IMR-90 (cell line): ENCODE measurements around the gene ADGRG1. TPM values are rescaled to one million over a fixed set of nuclear protein-coding genes. Genes with fewer than 3 reads are reported as not detected.

Source experiments
- ATAC-seq: fragments of 200-7000 bp; cut with Tn5 transposase; 2 replicates; pipeline ENCODE4 v1.9.1; 2020; ENCODE audit warnings: low read depth, mild to moderate bottlenecking, moderate library complexity
- BruUV-seq: library from RNA; stranded (reverse); fragments of 400-500 nt; replicated peaks from 2 replicates; lab custom pipeline; 2021; lab: Mats Ljungman, UMichigan
- CTCF ChIA-PET: fragments of 300-600 bp; formaldehyde crosslinking; extraction: SDS; loops from one replicate; lab custom pipeline; 2021; ENCODE audit warnings: antibody characterized with exemption; lab: Yijun Ruan, JAX
- POLR2A ChIA-PET: fragments of 300-600 bp; sonication (Branson Sonifier 250); formaldehyde crosslinking; loops from one replicate; lab custom pipeline; 2022; ENCODE audit warnings: antibody characterized with exemption; ENCODE audit not compliant: unreplicated experiment; lab: Charles Lee
- DNase-seq: peaks from one replicate; pipeline ENCODE4 v3.0.0; 2013
- H2AFZ ChIP-seq: replicated peaks from 2 replicates; pipeline ENCODE3; 2013; ENCODE audit warnings: low read length, mild to moderate bottlenecking; ENCODE audit not compliant: poor library complexity
- H2AK5ac ChIP-seq: 2 replicates; pipeline ENCODE4 v1.6.1; 2013; ENCODE audit warnings: low read depth, low read length, inconsistent platforms
- H2AK9ac ChIP-seq: replicated peaks from 2 replicates; pipeline ENCODE3; 2013; ENCODE audit warnings: mild to moderate bottlenecking, low read depth, low read length, moderate library complexity; ENCODE audit not compliant: poor library complexity
- H2BK120ac ChIP-seq: 2 replicates; pipeline ENCODE4 v1.6.1; 2013; ENCODE audit warnings: low read depth, low read length, inconsistent platforms
- H2BK15ac ChIP-seq: 3 replicates; pipeline ENCODE4 v1.6.1; 2013; ENCODE audit warnings: low read depth, low read length, inconsistent platforms
- H2BK20ac ChIP-seq: 2 replicates; pipeline ENCODE4 v1.6.1; 2013; ENCODE audit warnings: low read depth, mild to moderate bottlenecking, inconsistent platforms, low read length, moderate library complexity
- H2BK5ac ChIP-seq: 2 replicates; pipeline ENCODE4 v1.6.1; 2013; ENCODE audit warnings: mild to moderate bottlenecking, low read depth, low read length, inconsistent platforms; ENCODE audit not compliant: poor library complexity, severe bottlenecking
- H3K14ac ChIP-seq: replicated peaks from 2 replicates; pipeline ENCODE4 v1.6.1; 2013; ENCODE audit warnings: low read depth, low read length, inconsistent platforms
- H3K18ac ChIP-seq: 2 replicates; pipeline ENCODE4 v1.6.1; 2013; ENCODE audit warnings: low read depth, low read length, control low read depth
- H3K23ac ChIP-seq: 2 replicates; pipeline ENCODE4 v1.6.1; 2013; ENCODE audit warnings: low read depth, low read length, inconsistent platforms
- H3K27ac ChIP-seq: 2 replicates; pipeline ENCODE4 v1.5.1; 2013; ENCODE audit warnings: mild to moderate bottlenecking, control low read depth, low read length; ENCODE audit not compliant: insufficient read depth
- H3K27me3 ChIP-seq: 2 replicates; pipeline ENCODE4 v1.6.1; 2013; ENCODE audit warnings: low read length; ENCODE audit not compliant: control insufficient read depth, insufficient read depth
- H3K36me3 ChIP-seq: 2 replicates; pipeline ENCODE4 v1.6.1; 2013; ENCODE audit warnings: low read length, mixed read lengths; ENCODE audit not compliant: control insufficient read depth, insufficient read depth
- H3K4ac ChIP-seq: 2 replicates; pipeline ENCODE4 v1.6.1; 2013; ENCODE audit warnings: low read depth, low read length, inconsistent platforms
- H3K4me1 ChIP-seq: 2 replicates; pipeline ENCODE4 v1.6.1; 2013; ENCODE audit warnings: low read length, mixed read lengths; ENCODE audit not compliant: control insufficient read depth, insufficient read depth
- H3K4me2 ChIP-seq: 2 replicates; pipeline ENCODE4 v1.6.1; 2013; ENCODE audit warnings: low read depth, mild to moderate bottlenecking, control low read depth, low read length, moderate library complexity
- H3K4me3 ChIP-seq: 2 replicates; pipeline ENCODE4 v1.5.1; 2013; ENCODE audit warnings: low read depth, mild to moderate bottlenecking, control low read depth, low read length, moderate library complexity; ENCODE audit not compliant: insufficient read depth
- H3K56ac ChIP-seq: 2 replicates; pipeline ENCODE4 v1.6.1; 2013; ENCODE audit warnings: low read length, inconsistent platforms; ENCODE audit not compliant: insufficient read depth; ENCODE audit errors: extremely low read depth
- H3K79me1 ChIP-seq, 2 experiments: 2 replicates each; pipeline ENCODE4 v1.6.1; 2013; ENCODE audit warnings: low read length in 2 of 2, inconsistent platforms in 1 of 2, low read depth in 1 of 2
- H3K9ac ChIP-seq: 2 replicates; pipeline ENCODE4 v1.6.1; 2013; ENCODE audit warnings: low read depth, low read length, control low read depth
- H3K9me1 ChIP-seq: 2 replicates; pipeline ENCODE4 v1.6.1; 2013; ENCODE audit warnings: low read length, inconsistent platforms; ENCODE audit not compliant: insufficient read depth
- H3K9me3 ChIP-seq: 2 replicates; pipeline ENCODE4 v1.6.1; 2013; ENCODE audit warnings: low read length; ENCODE audit not compliant: control insufficient read depth, insufficient read depth
- H4K20me1 ChIP-seq: 2 replicates; pipeline ENCODE4 v1.6.1; 2013; ENCODE audit warnings: low read length, inconsistent platforms; ENCODE audit not compliant: insufficient read depth
- H4K5ac ChIP-seq: 2 replicates; pipeline ENCODE4 v1.6.1; 2013; ENCODE audit warnings: mild to moderate bottlenecking, low read depth, low read length, control low read depth
- H4K8ac ChIP-seq, 2 experiments: 2 replicates each; pipeline ENCODE4 v1.6.1; 2013; ENCODE audit warnings: low read depth in 2 of 2, low read length in 2 of 2, control low read depth in 1 of 2, inconsistent platforms in 1 of 2
- H4K91ac ChIP-seq: 2 replicates; pipeline ENCODE4 v1.6.1; 2013; ENCODE audit warnings: low read depth, low read length, inconsistent platforms; ENCODE audit not compliant: insufficient read depth
- BHLHE40 ChIP-seq: fragments of 150-350 bp; IDR thresholded peaks from 2 replicates; pipeline ENCODE4 v1.6.1; 2016; ENCODE audit warnings: mild to moderate bottlenecking, low read depth, low read length
- CEBPB ChIP-seq: IDR thresholded peaks from 2 replicates; pipeline ENCODE4 v1.6.1; 2012; ENCODE audit warnings: low read depth, low read length, improper control_type of control experiment
- CHD1 ChIP-seq: IDR thresholded peaks from 2 replicates; pipeline ENCODE4 v1.6.1; 2012; ENCODE audit warnings: low read depth, low read length, improper control_type of control experiment
- CTCF ChIP-seq: conservative IDR thresholded peaks from 2 replicates; pipeline ENCODE4 v1.5.1; 2012; ENCODE audit warnings: mild to moderate bottlenecking, low read depth, low read length, improper control_type of control experiment
- ELK1 ChIP-seq: fragments of 150-350 bp; IDR thresholded peaks from 2 replicates; pipeline ENCODE4 v1.6.1; 2016; ENCODE audit warnings: low read depth, mild to moderate bottlenecking, low read length, moderate library complexity, borderline replicate concordance
- FOS ChIP-seq: fragments of 150-350 bp; IDR thresholded peaks from 2 replicates; pipeline ENCODE4 v1.6.1; 2016; ENCODE audit warnings: low read depth, low read length
- MAFK ChIP-seq: IDR thresholded peaks from 2 replicates; pipeline ENCODE4 v1.6.1; 2012; ENCODE audit warnings: low read depth, low read length, improper control_type of control experiment
- MAZ ChIP-seq: IDR thresholded peaks from 2 replicates; pipeline ENCODE4 v1.6.1; 2012; ENCODE audit warnings: low read depth, mild to moderate bottlenecking, low read length, improper control_type of control experiment, moderate library complexity, borderline replicate concordance
- MXI1 ChIP-seq: IDR thresholded peaks from 2 replicates; pipeline ENCODE4 v1.6.1; 2012; ENCODE audit warnings: low read depth, mild to moderate bottlenecking, low read length, moderate library complexity, borderline replicate concordance
- NFE2L2 ChIP-seq: fragments of 150-350 bp; IDR thresholded peaks from 2 replicates; pipeline ENCODE4 v1.6.1; 2016; ENCODE audit warnings: low read depth, mild to moderate bottlenecking, low read length
- POLR2A ChIP-seq: IDR thresholded peaks from 2 replicates; pipeline ENCODE4 v1.6.1; 2012; ENCODE audit warnings: mild to moderate bottlenecking, low read depth, low read length
- RAD21 ChIP-seq: IDR thresholded peaks from 2 replicates; pipeline ENCODE4 v1.6.1; 2012; ENCODE audit warnings: low read length, improper control_type of control experiment
- RCOR1 ChIP-seq: IDR thresholded peaks from 2 replicates; pipeline ENCODE4 v1.6.1; 2012; ENCODE audit warnings: mild to moderate bottlenecking, low read length, improper control_type of control experiment; ENCODE audit not compliant: insufficient replicate concordance
- RFX5 ChIP-seq: IDR thresholded peaks from 2 replicates; pipeline ENCODE4 v1.8.0; 2012; ENCODE audit warnings: low read depth, mild to moderate bottlenecking, low read length, moderate library complexity
- SMC3 ChIP-seq: fragments of 150-350 bp; IDR thresholded peaks from 2 replicates; pipeline ENCODE4 v1.6.1; 2016; ENCODE audit warnings: low read depth, mild to moderate bottlenecking, antibody characterized with exemption, low read length, moderate library complexity
- WGBS, 2 experiments: methylation state at CpG; one replicate each; pipeline versions ENCODE4 v1.1.5 to v1.1.7; 2013; ENCODE audit warnings: missing lambda C conversion rate in 2 of 2; ENCODE audit not compliant: insufficient read length in 1 of 2; ENCODE audit errors: extremely low coverage in 2 of 2; 5-methylcytosine and 5-hydroxymethylcytosine counted together
- dilution Hi-C: fragments of 300-500 bp; cut with HindIII; formaldehyde crosslinking; loops from one replicate; pipeline ENCODE4 v1.14.3; 2018; ENCODE audit warnings: low sequenced_read_pairs; ENCODE audit not compliant: unreplicated experiment
- in situ Hi-C: fragments of 300-500 bp; cut with MboI; formaldehyde crosslinking; loops from 3 replicates; pipeline ENCODE4 v1.14.3; 2019; ENCODE audit warnings: low sequenced_read_pairs, inconsistent platforms, mixed read lengths
- intact Hi-C: fragments of 100-400 bp; cut with micrococcal nuclease; formaldehyde crosslinking; loops from 2 replicates; pipeline ENCODE4 v1.10.0; 2022
- polyA plus RNA-seq, 3 experiments: library from polyadenylated mRNA; depleted of rRNA; stranded (reverse); fragments of >200 nt; gene quantifications; 2 replicates each; pipeline ENCODE4 v1.2.3, GENCODE V29; 2012; ENCODE audit warnings: low replicate concordance in 1 of 3
- total RNA-seq: library from RNA; depleted of rRNA; stranded (reverse); fragments of >200 nt; gene quantifications from 2 replicates; pipeline ENCODE4 v1.2.3, GENCODE V29; 2012
- TF ChIP-seq, protein P1 (sequence below): fragments of 150-350 bp; IDR thresholded peaks from 2 replicates; pipeline ENCODE4 v1.6.1; 2017; ENCODE audit warnings: mild to moderate bottlenecking, antibody characterized with exemption, low read length, low read depth

The ADGRG1 gene
- total and polyA plus RNA-seq, 2 of the 4 experiments (the other 2 are of a cell fraction): 0.90 to 8.4 TPM

DNA sequence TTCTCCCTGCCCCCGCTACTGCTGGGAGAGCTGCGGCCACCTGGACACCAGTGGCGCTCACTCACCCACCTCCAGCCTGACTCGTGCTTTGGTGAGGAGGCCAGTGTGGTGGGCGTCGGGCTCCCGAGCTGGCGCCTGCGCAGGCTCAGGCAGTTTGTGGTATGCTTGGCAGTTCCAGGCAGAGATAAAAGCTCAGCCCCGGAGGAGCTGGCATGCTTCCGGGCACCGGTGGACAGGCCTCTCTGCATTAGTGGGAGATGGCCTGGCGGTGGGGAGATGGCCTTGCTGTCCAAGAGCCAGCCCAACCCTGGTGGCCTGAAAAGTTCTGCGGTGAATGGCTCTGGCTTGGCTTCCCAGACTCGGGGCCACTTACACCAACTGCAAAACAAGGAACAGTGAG is 4.1 kb downstream of the ADGRG1 start:
- Histone ChIP-seq H3K79me1 (peaks cover 0 to 5% of the 10 kb centered on the region in 2 experiments; a peak in 1 of 4 replicates), H3K18ac (no peak overlapping the region), H2BK5ac (no peak overlapping the region), H2AK9ac (peak overlapping the region; percentile 58), H3K27ac (no peak overlapping the region), H2BK120ac (no peak overlapping the region), H3K4ac (no peak overlapping the region), H2AK5ac (peak overlapping the region; percentile 35; the same call in 1 of the 2 replicates), H3K27me3 (peaks cover 5% of the 10 kb centered on the region; the same call in 1 of the 2 replicates), H2BK20ac (0 out of 2 replicates have a peak overlapping the region, but pooled peaks have one; percentile 14), H3K4me1 (peaks cover 22% of the 10 kb centered on the region), H3K14ac (no peak overlapping the region), H4K5ac (no peak overlapping the region), H3K36me3 (no peaks in the 10 kb centered on the region), H3K9ac (no peak overlapping the region), H3K23ac (no peak overlapping the region), H2AFZ (peak overlapping the region; percentile 5), H3K4me2 (no peak overlapping the region), H3K9me3 (no peaks in the 10 kb centered on the region), H3K56ac (no peak overlapping the region), H3K9me1 (peaks cover 15% of the 10 kb centered on the region), H4K91ac (0 out of 2 replicates have a peak overlapping the region, but pooled peaks have one; percentile 0), H3K4me3 (no peak overlapping the region), H2BK15ac (no peak overlapping the region), H4K20me1 (no peaks in the 10 kb centered on the region; the same call in 1 of the 2 replicates), H4K8ac (no peak overlapping the region)
- intact Hi-C loops (no loop called here), dilution Hi-C loops (no loop called here), in situ Hi-C loops (no loop called here)
- CTCF ChIA-PET: no interaction called here
- TF ChIP-seq, protein P1, sequence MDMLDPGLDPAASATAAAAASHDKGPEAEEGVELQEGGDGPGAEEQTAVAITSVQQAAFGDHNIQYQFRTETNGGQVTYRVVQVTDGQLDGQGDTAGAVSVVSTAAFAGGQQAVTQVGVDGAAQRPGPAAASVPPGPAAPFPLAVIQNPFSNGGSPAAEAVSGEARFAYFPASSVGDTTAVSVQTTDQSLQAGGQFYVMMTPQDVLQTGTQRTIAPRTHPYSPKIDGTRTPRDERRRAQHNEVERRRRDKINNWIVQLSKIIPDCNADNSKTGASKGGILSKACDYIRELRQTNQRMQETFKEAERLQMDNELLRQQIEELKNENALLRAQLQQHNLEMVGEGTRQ: no peak
- TF ChIP-seq ELK1 (no peak), RFX5 (no peak), MAFK (no peak), CHD1 (no peak), NFE2L2 (no peak), SMC3 (no peak), POLR2A (no peak), RAD21 (no peak), BHLHE40 (no peak), FOS (no peak), CTCF (no peak), MXI1 (no peak), CEBPB (no peak), MAZ (no peak), RCOR1 (no peak)
- ATAC-seq (no peak), DNase-seq (peak; percentile 28)
- POLR2A ChIA-PET: no interaction called here
- BruUV-seq: no TSS peak
- 92% methylated on average over 6 of the region's 15 CpGs; no CpG with 5 or more reads in 1 of the 2 experiments for WGBS, 2 experiments
